Suppressor macrophage treated with lipopolysaccharide for 1 hour (primary cell): ENCODE measurements around the gene KLHL17.

Source experiments
- DNase-seq, 3 donors: peaks; one replicate each; pipeline ENCODE4 v3.0.0-alpha.2; 2020 to 2022

The KLHL17 gene

DNA sequence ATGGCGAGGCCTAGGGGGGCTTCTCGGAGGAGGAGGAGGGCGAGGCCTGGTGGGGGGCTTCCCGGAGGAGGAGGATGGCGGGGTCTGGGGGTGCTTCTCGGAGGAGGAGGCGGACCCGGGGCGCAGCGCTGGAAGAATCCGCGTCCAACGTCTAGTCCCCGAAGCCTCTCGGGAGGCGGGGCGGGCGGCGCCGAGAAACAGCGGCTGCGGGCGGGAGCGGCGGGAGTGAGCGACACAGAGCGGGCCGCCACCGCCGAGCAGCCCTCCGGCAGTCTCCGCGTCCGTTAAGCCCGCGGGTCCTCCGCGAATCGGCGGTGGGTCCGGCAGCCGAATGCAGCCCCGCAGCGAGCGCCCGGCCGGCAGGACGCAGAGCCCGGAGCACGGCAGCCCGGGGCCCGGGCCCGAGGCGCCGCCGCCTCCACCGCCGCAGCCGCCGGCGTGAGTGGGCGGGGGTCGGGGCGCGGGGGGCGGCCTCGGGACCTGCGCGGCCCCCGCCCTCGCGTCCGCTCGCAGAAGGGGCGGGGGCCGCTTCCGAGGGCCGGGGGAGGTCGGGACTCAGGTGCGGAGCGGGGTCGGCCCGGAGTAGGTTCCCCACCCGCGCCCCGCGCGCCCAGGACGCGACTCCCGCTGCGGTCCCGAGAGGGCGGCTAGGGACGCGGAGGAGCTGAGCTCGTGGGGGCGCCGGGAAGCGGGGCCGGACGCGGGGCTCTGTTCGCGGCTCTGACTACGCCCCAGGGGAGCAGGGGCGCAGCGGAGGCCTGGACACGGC, at the start of gene KLHL17:
TSS of gene KLHL17 (plus strand) at position 222 of the 769 bp plus-strand sequence. CDS start at position 332, 110 bp downstream.
- peak; percentile 77 to 93 (median 85) for DNase-seq

DNA sequence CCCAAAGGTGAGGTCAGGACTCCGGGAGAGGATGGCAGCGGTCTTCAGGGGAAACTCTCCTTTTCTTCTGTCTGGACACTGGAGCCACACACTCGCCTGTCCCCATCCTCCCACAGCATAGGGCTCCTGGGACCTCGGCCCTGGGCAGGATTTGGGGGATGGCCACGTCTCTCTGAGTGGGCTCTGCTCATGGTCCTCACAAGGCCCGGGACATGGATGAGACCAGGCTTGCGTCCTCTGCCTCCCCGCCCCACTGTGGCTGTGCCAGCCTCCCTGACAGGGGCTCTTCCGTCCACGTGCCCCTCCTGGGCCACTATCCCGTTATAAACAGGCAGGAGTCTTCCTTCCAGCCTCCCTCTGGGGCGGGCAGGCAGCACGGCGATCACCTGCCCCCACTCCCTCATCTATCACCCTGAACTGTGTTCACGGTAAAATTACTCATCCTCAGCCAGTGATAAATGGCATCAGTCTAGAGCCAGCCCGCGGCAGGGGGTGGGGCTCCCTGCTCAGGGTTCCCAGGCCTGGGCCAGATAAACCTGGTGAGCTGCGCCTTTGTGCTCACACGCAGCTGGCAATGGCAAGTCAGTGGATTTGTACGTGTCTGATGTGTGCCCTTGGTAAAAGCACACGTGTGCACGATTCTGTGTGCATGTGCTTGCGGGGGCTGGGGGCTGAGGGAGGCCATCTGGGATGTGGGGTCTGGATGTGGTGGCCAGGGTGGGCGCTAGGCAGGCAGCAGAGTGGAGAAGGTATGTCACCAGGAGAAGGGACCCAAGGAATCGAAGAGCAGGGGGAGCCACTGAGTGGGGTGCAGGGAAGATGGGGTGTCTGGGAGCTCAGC, 49.3 kb upstream of the KLHL17 start:
- DNase-seq = no peak

DNA sequence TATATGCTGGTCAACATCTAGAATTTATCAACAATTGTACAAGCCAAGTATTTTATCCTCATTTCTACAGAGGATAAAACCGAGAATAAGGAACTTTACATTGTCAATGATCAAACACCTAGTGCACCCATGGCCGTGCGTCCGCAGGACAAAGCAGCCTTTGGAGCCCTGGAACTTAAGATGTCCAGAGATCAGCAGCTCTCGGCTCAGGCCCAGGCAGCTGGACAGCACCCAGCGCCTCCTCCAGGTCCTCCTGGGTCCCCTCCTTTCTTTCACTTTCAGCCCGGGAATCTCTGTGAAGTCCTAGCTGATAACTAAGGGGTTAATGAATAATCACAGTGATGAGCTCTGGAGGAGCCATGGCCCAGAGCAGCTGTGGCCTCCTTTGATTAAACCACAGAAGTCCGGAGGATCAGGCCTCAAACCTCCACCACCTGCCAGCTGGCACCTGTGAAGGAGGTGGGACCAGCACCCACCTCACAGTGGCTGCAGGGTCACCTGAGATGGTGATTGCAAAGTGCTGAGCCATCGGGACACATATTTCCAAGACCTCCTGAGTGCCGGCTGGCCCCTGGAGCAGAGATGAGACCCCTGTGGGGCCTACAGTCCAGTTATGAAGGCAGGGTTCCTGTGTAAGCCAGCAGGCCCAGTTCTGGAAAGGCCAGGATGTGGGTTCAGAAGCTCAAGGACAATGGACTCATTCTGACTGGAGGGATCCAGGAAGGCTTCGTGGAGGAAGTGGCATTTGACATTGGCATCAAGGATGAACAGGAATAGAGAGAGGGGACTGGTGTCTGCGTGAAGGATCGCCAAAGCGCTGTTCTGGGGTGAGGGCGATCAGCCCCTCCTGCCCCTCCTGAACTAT, 48.3 kb upstream of the KLHL17 start:
- DNase-seq = no peak

DNA sequence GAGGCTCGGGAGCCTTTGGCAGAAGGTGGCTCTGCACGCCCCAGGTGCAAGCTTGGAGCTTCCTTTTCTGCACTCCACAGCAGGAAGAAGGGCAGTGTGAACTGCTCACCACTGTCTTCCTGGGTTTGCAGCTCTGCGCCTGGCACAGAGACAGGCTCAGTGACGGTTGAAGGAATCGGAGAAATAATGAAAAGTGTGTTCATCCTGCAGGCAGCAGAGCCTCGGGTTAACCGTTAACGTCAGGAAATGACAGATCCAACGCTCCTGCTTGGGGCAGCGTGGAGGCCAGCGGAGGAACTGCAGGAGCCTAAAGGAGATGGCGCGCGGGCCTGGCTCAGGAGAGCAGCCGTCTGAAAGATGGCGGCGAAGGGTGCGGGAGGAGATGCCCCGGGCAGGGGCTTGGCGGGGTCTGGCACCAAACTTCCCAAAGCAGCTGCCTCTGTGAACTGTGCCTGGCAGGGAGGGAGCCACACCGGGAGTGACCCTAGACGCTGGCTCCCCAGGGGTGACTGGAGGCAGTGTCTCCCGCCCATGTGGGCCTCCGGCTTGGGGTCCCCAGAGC, 47.6 kb upstream of the KLHL17 start:
- DNase-seq = peak; percentile 49 to 66 (median 50)

DNA sequence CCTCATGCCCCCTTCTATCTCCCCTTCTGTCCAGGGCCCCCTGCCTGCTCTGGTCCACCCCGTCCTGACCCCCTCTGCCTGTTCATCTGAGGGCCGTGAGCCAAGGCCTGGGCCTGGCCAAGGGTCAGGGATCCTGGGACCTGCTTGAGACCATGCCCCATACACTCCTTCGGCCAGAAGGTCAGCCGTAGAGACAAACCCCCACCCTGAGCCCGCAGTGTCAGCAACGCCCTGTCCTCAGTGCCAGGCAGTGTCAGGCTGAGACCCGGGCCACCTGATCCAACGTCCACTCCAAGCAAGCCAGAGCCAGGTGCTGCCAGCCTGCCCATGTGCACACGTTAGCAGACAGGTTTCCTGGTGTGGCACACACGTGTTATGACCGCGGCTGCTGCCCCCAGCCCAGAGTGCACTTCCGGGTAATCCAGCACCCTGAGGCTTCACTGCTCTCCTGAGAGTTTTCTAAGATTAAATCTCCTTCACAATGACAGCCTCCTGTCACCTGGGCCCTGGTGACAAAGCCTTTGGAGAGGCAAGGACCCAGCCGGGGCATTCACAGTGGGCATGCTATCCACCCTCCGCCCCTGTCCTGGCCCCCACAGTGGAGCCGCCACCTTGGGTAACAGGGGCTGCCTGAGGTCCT, 46.8 kb upstream of the KLHL17 start:
- no peak for DNase-seq

DNA sequence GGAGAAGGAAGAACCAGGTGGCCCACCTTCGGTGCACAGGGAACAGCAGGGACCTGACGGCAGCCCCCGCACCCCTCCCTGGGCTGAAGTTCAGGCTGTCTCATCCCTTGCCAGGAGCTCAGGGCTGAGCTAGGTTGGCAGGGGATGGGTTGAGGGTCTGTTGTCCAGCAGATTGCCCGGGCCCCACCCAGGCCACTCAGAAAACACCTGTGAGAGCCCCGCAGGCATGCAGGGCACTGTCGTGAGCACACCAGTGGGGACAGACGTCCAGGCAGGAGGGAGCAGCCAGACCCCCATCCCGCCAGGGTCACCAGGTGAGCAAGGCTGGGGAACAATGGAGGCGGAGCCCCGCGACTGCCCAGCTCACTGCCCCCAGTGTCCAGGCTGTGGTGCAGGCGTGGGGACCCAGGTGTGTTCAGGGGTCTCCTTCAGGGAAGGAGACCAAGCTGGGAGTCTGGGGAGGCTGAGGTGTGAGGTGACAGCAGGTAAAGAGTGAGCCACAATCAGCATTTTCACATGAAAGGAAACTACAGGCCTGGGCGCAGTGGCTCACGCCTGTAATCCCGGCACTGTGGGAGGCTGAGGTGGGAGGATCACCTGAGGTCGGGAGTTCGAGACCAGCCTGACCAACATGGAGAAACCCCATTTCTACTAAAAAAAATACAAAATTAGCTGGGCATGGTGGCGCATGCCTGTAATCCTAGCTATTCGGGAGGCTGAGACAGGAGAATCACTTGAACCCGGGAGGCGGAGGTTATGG, 46.1 kb upstream of the KLHL17 start:
- DNase-seq = no peak

DNA sequence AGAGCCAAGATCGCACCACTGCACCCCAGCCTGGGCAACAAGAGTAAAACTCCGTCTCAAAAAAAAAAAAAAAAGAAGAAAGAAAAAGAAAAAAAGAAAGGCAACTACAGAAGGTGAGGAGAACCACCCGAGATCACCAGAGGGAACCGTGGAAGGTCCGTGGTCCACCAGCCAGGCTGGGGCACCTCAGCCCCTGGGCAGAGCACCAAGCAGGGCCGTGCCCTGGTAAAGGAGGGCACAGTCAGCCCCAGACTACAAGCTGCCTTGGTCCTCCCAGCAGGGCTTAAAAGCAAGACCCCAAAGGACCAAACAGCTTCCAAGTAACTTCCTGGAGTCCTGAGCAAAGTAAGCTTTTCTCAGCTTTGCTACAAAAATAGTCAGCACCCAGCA, 45.5 kb upstream of the KLHL17 start:
- DNase-seq = no peak

DNA sequence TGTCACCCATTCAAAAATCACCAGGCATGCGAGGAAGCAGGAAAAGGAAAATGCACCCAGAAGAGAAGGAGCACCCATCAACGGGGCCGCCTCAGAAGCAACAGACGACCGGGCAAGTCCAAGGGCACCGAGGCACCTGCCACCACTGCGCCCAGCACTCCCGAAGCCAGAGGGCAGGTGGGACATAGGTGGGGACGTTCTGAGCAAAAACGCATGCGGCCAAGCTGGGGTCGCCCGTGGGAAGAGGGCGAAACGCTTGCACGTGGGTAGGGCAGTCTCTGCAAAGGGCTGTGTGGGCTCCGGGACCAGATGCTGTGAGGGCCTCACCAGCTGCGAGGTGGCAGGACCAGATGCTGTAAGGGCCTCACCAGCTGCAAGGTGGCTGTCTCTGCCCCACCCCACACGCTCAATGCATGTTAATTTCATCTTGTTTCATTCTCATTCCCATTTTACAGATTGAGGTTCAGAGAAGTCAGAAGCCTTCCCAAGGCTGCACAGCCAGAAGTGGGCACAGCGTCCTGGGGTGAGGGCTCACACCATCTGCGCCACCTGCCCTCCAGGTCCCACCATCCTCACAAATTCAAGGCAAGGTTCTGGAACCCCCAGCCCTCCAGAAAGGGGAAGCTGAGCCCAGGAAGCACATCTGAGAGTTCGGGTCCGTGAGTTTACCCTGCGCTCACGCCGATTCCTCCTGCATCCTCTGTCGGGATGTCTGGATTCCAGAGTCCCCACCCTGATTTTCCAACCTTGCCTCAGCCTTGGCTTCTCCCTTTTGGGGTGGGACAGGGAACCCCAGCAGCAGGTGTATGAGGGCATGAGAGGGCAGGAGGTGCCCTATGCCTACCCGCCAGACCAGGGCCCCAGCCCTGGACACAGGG, 44.9 kb upstream of the KLHL17 start:
- DNase-seq = no peak

DNA sequence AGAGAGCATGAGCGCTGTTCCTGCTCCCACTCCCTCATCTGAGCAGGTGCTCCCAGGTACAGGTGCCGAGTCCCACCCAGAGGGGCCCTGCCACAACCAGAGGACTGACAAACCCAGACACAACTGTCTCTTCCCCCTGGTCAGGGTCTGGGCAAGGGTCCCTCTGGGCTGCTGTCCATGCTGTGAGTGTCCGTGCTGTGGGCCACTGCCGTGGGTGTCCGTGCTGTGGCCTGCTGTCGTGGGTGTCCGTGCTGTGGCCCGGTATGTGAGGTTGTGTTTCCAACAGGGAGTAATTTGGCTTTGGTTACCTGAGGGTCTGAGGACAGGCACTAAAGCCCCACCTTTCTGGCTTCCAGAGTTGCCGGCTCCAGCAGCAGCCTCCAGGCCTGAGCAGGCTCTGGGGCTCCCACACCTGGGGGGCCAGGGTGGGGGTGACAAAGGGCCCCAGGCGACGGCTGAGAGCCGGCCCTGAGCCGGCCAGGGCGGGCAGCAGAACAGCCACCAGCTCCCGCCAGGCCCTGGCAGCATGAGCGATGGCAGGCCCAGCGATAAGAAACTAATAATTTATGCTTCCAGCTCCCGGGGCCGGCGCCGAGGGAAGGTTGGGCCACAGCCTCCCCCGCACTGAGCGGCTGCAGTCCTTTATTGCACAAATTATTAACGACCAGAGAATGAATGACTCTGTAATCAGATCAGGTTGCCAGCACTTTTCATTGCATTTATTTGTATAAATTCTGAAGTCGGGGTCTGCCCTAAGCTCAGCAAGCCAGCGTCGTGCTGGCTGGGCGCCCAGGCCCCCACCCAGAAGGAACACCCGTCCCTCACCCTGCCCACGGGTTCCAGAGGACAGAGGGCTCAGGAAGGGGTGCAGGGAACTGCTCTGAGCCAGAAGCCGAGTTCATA, 44.0 kb upstream of the KLHL17 start:
- DNase-seq = peak in 2 of 3 donors; percentile 35 to 45

DNA sequence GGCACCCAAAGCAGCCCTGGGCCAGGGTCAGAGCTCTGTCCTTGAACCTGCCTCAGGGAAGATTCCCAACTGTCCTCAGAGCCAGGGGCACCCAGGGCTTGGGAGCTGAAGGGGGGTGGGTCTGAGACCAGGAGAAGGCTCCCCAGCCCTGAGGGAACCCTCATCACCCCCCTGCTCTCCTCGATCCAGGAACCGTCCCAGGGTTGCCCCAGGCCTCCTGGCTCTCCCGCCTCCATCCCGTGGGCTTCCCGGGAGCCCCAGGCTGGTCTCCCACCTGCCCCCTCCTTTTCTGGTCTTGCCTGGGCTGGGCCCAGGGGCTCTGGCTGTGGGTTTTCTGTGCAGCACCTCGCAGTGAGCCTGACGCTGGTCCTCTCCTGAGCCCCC, 43.3 kb upstream of the KLHL17 start:
- DNase-seq = no peak

DNA sequence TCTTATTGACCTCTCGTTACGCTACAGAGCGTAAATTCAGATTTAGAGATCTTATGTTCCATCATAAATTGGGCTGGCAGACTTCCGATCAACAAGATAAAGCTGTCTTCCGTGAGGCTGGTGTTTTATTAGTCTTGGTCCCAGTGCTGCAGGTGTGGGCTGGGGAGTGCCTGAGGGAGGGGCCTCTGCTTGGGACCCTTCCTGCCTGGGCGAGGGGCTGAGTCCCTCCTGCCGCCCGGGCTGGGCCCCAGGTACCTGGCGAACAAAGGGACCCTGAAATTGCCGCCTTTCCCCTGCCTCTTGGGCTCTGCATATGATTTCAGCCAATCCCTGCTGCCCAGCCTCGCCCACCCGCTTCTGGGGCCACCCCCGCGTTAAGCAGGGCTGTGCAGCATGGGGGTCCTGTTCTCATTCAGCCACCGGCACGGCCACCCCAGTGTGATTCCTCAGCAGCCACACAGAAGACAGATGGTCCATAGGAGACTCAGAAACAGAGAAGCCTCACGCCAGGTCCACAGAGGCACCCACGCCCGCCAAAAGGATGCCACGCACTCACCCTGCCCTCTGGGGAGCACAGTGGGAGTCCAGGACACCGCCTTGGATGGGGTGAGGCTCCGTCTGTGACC, 42.8 kb upstream of the KLHL17 start:
- no peak for DNase-seq

DNA sequence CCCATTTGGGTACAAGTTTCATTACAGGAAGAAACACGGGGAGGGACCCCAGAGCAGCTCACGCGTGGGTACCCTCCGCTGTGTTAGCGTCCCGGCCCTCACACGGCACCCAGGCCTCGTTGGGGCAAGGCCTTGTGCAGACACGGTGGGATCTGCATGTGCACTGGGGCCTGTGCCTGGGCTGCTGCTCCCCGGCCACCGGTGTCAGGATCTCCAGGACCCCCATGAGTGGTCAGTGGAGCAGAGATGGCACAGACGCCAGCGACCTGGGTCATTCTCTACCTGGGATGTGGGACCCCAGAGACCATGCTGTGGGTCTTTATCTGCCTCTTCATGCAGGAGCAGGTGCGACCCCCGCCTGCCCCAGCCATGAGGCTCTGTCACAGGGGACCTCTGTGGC, 42.0 kb upstream of the KLHL17 start:
- no peak for DNase-seq

DNA sequence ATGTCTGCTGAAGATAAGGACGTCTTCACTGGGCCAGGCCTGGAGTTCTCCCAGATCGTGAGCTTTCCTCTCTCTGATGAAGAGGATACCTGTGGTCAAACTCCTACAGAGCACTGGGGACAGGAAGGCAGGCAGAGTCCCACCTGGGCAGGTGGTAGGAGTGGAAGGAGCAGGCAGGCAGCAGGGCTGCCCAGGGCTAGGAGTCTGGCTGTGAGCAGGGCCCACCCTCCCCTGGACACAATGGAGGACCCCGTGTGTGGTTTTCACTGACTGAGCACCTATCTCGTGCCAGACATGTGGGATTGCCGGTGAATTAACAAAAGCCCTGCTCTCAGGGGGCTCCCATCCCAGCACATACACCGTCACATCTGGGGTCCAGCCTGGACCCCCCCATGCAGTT, 41.5 kb upstream of the KLHL17 start:
- no peak for DNase-seq

DNA sequence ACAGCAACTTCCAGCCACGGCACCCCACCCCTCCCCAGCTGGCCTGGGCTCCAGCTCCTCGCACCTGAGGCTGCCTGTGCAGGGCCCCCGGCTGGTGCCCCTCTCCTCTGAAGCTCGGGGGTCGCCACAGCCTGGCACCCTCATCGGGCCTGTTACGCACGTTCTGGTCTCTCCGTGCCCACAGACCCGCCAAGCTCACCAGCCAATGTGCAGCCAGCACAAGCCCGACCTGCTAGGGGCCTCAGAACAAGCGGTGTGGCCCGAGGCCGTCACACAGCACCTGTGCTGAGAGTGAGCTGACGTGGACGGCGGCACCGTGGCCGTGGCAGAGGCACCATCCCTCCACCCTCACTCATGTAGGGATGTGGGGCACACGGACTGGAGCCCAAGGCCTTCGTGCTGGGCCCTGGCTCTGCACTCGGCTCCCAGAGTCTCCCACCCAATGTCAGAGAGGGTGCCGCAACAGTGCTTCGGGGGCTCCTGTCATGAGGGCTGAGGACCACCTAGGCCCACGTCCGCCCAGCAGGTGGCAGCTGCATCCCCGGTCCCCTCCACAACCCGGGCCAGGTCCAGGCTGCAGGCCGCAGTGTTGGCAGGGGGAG, 41.0 kb upstream of the KLHL17 start:
- no peak for DNase-seq

DNA sequence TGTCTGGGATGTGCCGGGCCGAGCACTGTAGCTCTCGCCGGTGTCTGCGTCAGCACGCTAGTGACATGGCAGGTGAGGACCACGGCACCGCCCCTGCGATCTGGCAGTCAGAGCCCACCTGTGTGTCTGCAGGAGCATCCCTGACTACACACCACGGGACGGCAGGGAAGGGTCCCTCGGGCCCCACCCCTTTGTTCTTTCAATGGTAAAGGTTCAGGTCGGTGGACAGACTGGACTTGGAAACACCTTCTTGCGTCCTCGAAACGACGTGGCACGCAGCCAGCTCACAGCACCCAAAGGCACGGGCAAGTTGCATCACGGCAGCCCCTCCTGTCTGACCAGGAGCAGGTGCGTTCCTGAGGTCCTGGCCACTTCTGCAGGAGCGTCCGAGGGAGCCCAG, 40.4 kb upstream of the KLHL17 start:
- DNase-seq = no peak

DNA sequence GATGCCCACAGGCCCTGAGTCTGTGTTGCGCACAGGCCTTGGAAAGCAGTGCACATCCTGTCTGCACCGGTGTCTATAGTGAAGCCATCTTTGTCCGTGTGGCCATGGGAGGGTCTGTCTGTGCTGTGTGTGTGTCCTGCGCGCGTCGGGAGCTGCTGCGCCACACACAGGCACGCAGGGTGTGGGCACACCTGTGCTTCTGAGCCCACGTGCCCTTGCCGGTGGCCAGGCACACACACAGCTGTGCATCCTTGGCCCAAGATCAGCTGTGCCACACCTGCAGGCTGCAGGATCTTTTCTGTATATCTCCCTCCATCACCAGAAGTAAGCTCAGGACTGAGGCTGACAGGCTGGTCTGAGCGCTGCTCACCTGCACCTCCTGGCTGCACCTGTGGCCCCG, 39.9 kb upstream of the KLHL17 start:
- DNase-seq = no peak

DNA sequence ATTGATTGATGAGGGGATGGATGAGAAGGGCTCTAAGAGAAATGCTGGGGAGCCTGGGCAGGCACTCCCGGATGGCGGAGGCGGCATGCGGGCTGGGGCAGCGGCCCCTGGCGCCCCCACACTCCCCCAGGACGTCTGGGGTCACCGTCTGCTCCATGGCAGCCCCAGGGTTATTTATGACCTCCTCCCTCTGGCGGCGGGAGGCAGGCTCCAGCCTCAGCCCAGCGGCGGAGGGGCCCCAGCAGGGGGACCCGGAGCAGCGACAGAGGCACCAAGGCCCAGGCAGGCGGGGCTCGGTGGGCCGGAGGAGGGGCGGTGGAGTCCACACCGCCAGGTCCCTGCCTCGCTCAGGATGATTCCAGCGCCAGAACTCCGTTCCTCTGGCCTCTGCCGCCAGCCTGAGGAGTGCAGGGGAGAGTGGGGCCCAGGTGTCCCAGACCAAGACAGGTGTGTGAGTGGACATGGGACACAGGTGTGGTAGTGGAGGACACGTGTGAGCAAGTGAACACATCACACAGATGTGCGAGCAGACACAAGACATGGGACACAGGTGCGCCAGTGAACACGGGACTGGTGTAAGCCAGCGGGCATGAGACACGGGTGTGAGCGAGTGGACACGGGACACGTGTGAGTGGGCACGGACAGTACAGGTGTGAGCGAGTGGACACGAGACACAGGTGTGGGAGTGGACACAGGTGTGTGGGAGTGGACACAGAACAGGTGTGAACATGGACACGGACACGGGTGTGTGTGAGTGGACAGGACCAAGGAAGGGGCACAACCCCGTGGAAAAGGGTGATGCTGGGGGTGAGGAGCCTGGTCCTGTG, 39.2 kb upstream of the KLHL17 start:
- peak; percentile 78 to 92 (median 81) for DNase-seq
